ENCODE data around the gene PML.

- TF ChIP-seq POLR2A (IDR thresholded peaks at IDR 0.05), result no peak
- no peak for TF ChIP-seq CTCF (IDR thresholded peaks at IDR 0.05)
- TF ChIP-seq EP300 (IDR thresholded peaks at IDR 0.05), result no peak
- TF ChIP-seq POLR2AphosphoS5 (IDR thresholded peaks at IDR 0.05), result no peak
These were observed 46.9 kb upstream of the PML start for GRCh38 chr15:73947651-73948050.
